ENCODE data around the gene BRPF1.

GRCh38 chr3:9696480-9697220 lies 34.9 kb upstream of the BRPF1 start:
- no peak for TF ChIP-seq USF1 (IDR thresholded peaks at IDR 0.05)
- TF ChIP-seq EP300 (IDR thresholded peaks at IDR 0.05; ENCODE audit: borderline replicate concordance): no peak

All from Ishikawa (cell line).